Stimulated activated CD4-positive, alpha-beta T cell treated with anti-CD3 and anti-CD28 coated beads, Interleukin-12 subunit alpha, Interleukin-12 subunit beta, amount 100 ng/mL, for 48 hours (primary cell): ENCODE data around the gene NTSR2.

Experiments used
- DNase-seq, 3 donors: peaks; one replicate each; pipeline ENCODE4 v3.0.0-alpha.2; 2020; ENCODE audit warnings: low read depth in 2 of 3, low spot score in 1 of 3

The NTSR2 gene, protein sequence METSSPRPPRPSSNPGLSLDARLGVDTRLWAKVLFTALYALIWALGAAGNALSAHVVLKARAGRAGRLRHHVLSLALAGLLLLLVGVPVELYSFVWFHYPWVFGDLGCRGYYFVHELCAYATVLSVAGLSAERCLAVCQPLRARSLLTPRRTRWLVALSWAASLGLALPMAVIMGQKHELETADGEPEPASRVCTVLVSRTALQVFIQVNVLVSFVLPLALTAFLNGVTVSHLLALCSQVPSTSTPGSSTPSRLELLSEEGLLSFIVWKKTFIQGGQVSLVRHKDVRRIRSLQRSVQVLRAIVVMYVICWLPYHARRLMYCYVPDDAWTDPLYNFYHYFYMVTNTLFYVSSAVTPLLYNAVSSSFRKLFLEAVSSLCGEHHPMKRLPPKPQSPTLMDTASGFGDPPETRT

DNA sequence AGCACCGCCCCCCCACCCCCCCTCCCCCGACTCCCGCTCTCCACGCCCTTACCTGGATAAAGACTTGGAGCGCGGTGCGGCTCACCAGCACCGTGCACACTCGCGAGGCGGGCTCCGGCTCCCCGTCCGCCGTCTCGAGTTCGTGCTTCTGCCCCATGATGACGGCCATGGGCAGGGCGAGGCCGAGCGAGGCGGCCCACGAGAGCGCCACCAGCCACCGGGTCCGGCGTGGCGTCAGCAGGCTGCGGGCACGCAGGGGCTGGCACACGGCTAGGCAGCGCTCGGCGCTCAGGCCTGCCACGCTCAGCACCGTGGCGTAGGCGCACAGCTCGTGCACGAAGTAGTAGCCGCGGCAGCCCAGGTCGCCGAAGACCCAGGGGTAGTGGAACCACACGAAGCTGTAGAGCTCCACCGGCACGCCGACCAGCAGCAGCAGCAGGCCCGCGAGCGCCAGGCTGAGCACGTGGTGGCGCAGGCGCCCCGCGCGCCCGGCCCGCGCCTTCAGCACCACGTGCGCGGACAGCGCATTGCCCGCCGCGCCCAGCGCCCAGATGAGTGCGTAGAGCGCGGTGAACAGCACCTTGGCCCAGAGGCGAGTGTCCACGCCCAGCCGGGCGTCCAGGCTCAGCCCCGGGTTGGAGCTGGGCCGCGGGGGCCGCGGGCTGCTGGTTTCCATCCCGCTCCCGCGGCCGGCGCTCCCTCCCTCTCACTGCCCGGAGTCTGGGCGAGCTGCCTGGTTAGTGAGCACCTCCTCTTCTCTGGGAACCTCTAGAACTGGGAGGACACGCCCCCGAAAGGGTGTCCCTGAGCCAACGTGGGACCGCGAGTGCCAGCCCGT, at the start of gene NTSR2:
Gene NTSR2 (minus strand): TSS at position 742 of the 838 bp plus-strand sequence. CDS start 66 bp downstream, at position 676.
- peak in 1 of 3 donors; percentile 21 for DNase-seq

DNA sequence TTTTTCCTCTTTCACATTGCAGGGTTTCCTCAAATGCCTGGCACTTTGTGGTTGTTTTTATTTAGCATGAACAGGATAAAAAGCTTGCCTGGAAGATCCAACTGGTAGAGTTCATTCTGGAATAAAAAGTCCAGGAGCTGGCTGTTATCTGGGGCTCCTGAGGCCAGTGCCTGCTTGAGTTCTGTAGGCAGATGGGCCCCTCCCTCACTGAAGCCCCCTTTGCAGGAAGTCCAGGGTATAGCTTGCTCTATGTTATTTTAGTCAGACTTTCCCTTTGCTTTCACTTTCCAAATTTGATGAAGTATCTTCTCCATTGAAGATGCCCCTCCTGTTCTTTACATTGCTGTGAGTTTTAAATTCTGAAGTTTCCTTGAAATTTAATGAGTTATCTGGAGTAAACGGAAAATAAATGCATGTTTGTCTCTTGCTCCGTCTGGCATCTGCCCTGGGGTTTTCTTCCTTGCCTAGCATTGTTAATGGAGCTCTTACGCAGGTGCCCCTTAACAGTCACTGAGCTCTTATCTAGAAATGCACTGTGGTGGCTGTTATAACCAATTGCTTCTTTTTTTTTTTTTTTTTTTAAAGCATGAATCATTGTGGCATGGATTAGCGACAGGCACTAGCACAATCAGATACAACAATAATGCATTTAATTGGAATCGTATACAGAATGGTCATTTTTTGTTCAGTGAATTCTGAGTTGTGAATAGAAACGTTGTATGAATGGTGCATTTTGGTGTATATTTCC, 49.4 kb upstream of the NTSR2 start:
- no peak for DNase-seq

DNA sequence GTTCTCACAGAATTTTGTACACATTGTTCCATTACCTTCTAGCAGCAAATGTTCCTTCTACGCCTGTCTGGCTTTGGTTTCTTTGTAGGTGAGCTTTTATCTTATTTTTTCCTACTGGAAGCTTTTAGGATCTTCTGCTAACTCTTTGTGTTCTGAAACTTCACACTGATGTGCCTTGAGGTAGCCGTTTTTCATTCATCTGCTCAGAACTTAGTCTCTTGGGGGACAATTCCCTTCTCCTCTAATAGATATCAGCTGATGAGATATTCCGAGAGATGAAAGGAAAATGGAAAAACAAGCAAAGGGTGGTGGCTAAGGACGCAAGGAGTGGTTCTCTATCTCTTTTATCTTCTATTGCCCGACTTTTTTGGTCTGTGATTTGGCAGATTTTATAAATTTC, 48.6 kb upstream of the NTSR2 start:
- DNase-seq, result no peak

DNA sequence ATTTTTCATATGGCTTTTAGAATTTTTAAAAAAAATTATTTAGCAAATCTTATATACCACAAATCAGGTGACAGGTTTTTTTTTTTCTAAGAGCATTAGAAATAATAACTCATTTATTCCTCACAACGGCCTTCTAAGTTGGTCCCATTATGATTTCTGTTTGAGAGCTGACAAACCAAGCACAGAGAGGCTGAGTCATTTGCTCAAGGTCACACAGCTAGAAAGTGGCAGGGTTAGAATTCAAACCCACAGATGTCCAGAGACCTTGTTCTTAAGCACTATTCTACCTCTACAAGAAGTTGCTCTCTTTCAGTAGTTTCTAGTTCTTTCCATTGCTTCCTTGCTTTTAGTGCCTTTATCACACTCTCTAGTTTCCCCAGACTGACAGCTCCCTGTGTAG, 47.6 kb upstream of the NTSR2 start:
- no peak for DNase-seq

DNA sequence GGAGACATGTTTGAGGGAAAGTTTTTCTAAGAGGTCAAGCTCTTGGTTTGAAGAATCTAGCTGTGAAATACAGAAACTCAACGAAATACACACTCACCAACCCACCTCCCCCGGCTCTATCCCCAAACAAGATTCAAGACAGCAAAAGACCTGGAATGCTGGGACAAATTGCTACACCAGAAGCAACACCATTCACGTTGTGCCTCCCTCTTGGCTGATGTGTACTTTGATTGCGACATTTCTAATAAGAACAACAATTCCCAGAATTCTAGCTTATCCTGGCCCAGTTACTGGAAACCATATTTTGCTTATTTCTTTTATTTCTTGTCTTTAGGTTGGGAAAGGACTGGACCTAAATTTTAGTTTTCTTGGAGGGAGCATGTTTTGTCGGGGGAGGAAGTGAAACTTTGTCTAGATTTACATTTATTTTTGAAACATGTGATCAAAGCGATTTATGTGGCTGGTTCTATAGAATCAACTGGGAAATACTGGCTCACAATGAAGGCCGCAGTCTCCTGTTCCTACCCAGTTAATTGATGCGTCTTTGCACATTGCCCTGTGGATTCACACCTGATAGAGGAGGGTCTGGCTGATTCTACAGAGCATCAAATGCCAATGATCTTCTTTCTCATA, 46.8 kb upstream of the NTSR2 start:
- DNase-seq, result no peak

DNA sequence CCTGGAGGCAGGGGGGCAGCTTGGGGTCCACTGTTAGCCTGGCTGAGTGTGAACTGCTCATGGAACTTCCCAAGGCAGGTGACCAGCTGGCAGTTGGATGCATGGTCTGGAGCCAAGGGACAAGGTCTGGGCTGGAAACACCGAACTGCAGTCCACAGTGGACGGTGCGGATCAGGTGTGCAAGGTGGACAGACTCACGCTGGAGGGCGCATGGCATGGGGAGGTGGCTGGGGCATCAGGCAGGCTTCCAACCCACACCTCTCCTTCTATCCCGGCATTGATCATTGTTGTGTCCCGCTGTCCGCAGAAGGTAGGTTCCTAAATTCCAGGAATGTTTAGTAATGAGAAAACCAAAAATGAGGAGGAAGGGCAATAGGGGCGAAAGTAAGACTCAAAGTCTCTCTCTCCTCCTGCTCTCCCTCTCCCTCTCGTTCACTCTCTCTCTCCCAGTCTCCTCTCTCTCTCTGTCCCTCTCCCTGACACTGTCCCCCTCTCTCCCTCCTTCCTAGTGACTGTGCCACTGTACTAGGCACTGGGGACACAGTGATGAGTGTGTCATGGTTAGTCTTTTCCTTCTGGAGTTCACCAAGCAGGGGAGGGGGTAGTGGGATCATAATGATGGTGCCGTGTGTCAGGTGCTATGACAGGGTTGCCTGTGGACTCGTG, 46.1 kb upstream of the NTSR2 start:
- no peak for DNase-seq

DNA sequence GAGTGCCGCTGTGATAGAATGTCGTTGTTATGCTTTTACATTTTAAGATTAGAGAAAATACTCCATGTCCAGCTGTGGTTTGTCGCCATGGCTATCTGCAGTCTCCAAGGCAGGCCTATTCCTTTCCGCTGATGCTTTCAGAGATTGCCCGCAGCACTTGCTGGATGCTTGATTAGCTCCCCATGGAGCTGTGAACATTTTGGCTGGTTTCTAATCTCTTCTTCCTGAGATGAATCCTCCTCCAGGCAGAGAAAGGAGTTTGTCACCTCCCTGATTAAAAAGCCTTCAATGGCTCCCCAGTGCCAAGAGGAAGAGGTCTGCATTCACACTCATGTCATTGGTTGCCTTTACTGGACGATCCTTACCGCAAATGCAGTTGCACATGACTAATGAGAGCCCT, 43.8 kb upstream of the NTSR2 start:
- no peak for DNase-seq

DNA sequence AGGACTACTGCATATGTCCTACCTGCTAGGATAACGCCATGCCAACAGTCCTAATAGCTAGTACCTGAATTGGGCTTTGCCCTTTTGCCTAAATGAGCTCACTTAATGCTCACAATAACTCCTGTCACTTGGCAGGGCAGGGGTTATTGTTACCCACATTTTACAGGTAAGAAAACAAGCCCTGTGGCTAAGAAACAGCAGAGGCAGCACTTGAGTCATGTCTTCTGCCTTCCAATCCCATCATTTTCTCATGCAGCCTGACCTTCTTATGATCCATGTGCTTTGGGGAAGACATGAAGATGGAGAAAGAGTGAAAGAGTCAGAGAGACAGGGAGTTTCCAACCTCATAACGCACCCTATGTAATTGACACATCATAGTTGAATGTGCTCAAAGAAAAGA, 42.9 kb upstream of the NTSR2 start:
- DNase-seq, result no peak

DNA sequence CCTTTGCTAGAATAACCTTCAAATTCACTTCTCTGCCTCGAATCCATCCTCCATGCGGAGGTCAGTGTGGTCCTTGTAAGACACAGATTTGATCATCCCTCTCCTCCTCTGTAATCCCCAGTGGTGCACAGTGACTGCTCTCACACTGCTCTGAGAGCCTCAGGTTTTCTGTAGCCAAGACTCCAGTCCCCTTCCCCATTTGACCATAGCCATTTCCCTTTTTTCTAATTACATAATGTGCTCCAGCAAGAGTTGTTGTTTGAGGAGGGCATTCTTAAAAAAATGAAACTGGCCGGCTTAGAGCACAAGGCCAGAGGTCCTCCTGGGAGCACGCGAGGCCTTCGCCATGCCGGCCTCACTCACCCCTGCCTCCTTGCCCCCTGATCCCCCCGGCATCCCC, 41.8 kb upstream of the NTSR2 start:
- no peak for DNase-seq

DNA sequence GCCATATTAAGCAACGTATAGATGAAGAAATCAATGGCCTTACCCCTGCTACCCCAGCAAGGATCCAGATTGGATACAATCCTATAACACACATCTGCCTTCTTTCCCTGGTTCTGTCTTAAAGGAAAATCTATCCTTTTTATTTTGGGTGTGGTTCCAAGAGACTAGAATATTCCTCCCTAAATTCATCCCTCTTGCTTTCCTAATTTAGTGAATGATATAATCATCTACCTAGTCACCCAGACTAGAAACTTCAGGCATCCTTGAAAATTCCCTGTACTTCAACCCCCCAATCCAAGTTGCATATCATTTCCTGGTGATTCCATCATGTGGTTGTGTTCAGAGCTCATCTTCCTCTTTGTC, 41.3 kb upstream of the NTSR2 start:
- no peak for DNase-seq

DNA sequence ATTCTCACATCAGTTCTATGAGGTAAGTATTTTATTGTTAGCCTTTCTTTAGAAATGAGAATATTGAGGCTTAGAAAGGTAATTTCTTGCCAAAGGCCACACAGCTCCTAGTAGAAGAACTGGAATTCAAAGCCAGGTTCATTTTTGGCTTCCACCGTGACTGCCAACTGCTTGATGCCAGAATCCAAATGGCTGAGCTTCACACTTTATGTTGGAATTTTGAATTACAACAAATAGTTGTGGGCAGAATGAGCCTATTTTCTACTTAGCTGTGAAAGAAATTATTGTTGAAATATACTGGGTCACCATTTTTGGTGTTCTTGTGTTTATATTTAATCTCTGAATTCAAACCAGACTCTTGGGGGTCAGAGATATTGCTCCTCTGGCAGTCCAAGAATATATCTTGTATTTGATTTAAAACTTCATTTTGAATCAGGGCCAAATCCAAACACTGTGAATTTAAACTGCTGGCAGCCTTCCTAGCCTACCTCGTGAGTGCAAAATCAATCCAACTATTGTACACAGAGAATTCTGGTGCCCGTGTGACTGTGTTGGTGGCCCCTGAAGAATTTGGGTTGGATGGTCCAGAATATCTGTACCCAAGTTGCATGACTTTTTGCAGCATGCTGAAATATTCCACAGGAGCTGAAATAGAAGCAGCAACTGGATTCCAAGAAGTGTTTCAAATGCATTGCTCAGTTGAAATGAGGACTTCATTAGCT, 40.8 kb upstream of the NTSR2 start:
- DNase-seq, result no peak

DNA sequence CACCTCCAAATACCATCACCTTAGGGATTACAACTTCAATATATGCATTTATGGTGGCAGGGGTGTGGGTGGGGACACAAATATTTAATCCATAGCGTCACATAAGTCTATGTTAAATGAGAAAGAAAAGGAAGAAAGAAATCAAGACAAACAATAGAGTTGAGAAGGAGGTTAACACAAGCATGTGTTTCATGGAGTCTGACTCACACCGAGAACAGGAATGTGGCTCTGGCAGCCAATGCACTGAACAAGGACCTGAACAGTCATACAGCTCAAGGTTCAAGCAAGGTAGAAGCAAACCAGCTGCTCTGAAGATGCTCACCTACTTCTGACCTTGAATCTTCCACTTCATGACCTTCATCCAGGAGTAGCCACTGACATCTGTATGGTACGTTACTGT, 40.2 kb upstream of the NTSR2 start:
- no peak for DNase-seq

DNA sequence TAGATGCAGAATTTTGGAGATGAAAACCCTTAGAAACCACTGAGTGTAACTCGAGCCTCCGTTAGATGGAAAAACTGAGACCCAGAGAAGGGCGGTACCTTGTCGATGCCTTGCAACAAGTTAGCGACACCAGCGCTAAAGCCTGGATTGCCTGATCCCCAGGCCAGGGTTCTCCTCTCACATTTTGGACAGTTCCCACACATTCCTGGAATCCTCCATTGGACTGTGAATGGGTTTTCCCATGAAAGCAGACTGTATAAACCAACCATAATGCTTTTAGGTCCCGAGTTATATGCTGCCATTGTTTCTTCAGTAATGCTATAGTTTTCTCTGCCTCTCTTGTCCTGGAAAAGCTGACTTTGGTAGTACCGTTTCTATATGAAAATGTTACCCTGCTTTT, 39.3 kb upstream of the NTSR2 start:
- DNase-seq, result no peak

DNA sequence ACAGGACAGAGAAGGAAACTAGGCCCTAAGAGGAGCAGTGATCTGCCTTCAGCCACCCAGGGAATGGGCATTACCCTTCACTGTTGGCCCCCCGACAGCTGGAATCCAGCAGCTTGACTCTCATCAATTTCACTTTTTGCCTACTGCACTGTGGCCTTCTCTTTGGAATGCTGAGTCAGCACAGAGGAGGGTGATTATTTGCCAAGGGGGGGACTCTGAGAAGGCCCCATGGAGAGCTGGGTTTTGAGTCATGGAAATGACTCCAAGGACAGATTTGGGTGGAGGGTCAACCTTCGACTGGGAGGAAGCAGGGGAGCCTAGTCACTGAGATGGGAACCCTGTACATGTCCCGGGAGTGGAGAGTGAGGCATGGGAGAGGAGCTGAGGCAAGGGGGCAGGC, 38.1 kb upstream of the NTSR2 start:
- DNase-seq, result no peak

DNA sequence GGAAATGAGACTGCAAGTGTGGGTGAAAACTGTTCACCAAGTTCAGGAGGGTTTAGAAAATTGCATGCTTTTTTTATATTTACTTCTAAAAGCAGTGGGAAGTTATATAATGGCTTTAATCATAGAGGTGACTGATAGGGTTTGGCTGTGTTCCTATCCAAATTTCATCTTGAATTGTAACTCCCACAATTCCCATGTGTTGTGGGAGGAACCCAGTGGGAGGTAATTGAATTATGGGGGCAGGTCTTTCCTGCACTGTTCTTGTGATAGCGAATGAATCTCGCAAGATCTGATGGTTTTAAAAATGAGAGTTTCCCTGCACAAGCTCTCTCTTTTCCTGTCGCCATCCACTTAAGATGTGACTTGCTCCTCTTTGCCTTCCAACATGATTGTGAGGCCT, 35.7 kb upstream of the NTSR2 start:
- no peak for DNase-seq

DNA sequence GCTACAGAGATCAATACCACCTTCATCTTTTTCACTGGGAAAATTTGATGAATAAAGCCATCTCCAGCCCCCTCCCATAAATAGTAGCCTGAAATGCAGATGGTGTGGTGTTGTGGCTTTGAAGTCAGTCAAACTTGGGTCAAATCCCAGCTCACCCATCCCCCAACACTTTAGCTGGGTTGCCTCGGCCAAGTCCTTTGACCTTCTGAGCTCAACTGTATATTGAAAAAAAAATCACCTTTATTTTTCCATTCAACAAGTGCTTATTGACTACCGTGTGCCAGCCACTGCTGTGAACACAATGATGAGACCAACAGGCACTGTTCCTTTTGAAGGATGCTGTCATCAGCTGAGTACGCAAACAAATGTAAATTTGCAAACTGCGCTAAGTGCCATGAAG, 35.1 kb upstream of the NTSR2 start:
- DNase-seq, result no peak

DNA sequence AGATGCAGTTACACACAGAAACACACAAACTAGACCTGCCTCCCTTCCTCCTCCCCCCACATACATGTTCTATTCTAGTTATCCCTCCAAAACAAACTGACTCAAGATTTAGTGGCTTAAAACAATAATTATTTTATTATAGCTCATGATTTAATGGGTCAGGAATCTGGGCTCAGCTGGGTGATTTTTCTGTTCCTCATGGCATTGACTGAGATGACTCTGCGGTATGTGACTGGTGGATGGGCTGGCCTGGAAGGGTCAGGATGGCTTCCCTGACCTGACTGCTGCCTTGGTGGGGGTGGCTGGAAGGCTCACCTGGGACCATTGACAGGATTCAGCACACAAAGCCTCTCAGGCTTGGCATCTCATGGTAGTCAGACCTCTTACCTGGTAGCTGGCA, 33.7 kb upstream of the NTSR2 start:
- no peak for DNase-seq

DNA sequence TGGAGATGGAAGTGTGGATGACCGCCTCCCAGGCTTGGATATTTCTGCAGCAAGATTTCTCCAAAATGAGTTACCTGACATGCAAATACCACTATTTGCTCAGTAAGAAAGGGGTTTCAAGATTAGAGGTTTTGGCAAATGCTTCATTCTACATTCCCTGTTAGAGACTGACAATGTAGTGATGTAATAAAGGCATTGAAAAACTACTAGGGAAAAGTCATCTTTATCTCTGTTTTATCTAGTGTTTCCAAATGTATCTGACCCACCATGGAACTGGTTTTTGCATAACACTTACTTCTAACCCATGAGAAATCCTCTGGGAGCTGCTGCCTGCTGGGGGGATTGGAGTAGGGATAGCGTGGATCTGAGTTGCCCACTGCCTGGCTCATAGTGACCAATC, 33.0 kb upstream of the NTSR2 start:
- DNase-seq, result no peak

DNA sequence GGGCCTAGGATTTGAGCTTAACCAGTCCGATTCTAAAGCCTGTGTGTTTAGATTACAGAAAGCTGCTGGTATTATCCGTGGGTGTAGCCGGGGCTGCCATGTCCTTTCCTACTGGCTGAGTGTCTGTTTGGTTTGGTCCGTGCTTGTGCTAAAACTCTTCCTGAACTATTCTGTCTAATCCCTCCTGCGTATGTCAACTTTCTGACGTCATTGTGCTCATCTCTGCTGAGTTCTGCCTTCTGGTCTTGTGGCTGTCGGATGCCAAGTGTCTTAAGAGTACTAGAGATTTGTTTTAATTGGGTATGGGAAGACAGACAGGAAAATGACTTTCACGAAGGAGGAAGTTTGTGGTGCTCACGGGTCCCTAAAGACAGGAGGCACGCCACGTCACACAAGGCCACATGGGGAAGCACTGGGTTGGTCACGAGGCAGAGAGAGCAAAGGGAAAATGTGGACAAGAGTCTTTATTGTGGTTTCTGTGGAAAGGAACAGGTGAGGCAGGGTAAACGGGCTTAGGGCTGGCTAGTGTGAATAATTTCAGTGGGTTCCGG, 31.8 kb upstream of the NTSR2 start:
- no peak for DNase-seq

DNA sequence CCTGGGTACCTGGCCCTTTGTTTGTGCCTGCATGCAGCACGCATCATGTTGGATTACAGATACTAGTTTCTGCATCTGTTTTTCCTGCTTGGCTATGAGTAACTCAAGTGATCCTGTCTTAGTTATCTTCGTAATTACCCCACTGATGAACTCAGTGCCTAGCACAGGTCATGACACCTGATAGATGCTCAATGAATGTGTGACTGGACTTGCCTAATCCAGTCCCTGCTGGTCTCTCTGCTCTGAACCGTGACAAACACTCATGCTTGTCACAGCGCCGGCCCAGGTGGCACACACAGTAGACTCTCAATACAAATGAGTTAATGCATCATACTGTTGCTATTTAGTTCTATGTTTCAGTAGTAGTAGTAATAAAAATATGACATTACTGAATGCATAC, 31.2 kb upstream of the NTSR2 start:
- DNase-seq, result no peak
